Calu3 (cell line): ENCODE measurements around the gene FCER1G. TPM values are rescaled to one million over a fixed set of nuclear protein-coding genes. Genes with fewer than 3 reads are reported as not detected.
A peak's percentile ranks its signal among the peaks of the same experiment; 100 is the strongest.

ENCODE experiments used
- BruUV-seq: library from RNA; stranded (reverse); fragments of 400-500 nt; replicated peaks from 2 replicates; lab custom pipeline; 2021; lab: Mats Ljungman, UMichigan
- CTCF ChIA-PET: fragments of 300-600 bp; sonication (Branson Sonifier 250); formaldehyde crosslinking; loops from one replicate; lab custom pipeline; 2022; ENCODE audit warnings: antibody characterized with exemption; lab: Charles Lee
- DNase-seq: peaks from one replicate; pipeline ENCODE4 v3.0.0; 2022
- H3K27ac Mint-ChIP-seq: one replicate; pipeline ENCODE4 v1.8.0; 2022; ENCODE audit warnings: mixed read lengths; ENCODE audit not compliant: unreplicated experiment
- H3K27me3 Mint-ChIP-seq: one replicate; pipeline ENCODE4 v1.8.0; 2022; ENCODE audit warnings: mixed read lengths; ENCODE audit not compliant: unreplicated experiment
- H3K36me3 Mint-ChIP-seq: one replicate; pipeline ENCODE4 v1.8.0; 2022; ENCODE audit warnings: mild to moderate bottlenecking, moderate library complexity, mixed read lengths; ENCODE audit not compliant: insufficient read depth, unreplicated experiment
- H3K4me1 Mint-ChIP-seq: one replicate; pipeline ENCODE4 v1.8.0; 2022; ENCODE audit warnings: mild to moderate bottlenecking, low read depth, mixed read lengths; ENCODE audit not compliant: unreplicated experiment
- H3K4me3 Mint-ChIP-seq: one replicate; pipeline ENCODE4 v1.8.0; 2022; ENCODE audit warnings: mild to moderate bottlenecking, low read depth, moderate library complexity, mixed read lengths; ENCODE audit not compliant: unreplicated experiment
- H3K9me3 Mint-ChIP-seq: one replicate; pipeline ENCODE4 v1.8.0; 2022; ENCODE audit warnings: low read depth, mixed read lengths; ENCODE audit not compliant: unreplicated experiment
- CTCF ChIP-seq: fragments of 200-600 bp; IDR thresholded peaks from one replicate; pipeline ENCODE4 v1.8.0; 2022; ENCODE audit warnings: antibody characterized with exemption; ENCODE audit not compliant: unreplicated experiment
- intact Hi-C: fragments of 100-400 bp; cut with micrococcal nuclease; formaldehyde crosslinking; loops from one replicate; pipeline ENCODE4 v1.10.0; 2022; ENCODE audit not compliant: unreplicated experiment
- total RNA-seq: library from RNA; stranded (reverse); gene quantifications from 2 replicates; pipeline ENCODE4 v1.2.3, GENCODE V29; 2022

Gene FCER1G
- total RNA-seq, 1 experiment from 2014 or later, result not detected

GRCh38 chr1:161172776-161173376 is 42.2 kb upstream of the FCER1G start:
- Mint-ChIP-seq H3K4me3 (no peak overlapping the region), H3K9me3 (no peaks in the 10 kb centered on the region), H3K36me3 (peaks cover 56% of the 10 kb centered on the region), H3K4me1 (peaks cover 18% of the 10 kb centered on the region), H3K27ac (no peak overlapping the region), H3K27me3 (no peaks in the 10 kb centered on the region)
- no peak for TF ChIP-seq CTCF
- no TSS peak for BruUV-seq
- CTCF ChIA-PET, result interaction anchor here (0.7 kb wide), 1 partner anchor 11 kb away, joined by 4 read pairs; no protein-coding TSS in a partner anchor
- intact Hi-C loops, result no loop called here
- DNase-seq, result no peak

- H3K9me3 Mint-ChIP-seq, result no peaks in the 10 kb centered on the region
- DNase-seq, result no peak
- H3K27me3 Mint-ChIP-seq, result no peaks in the 10 kb centered on the region
- CTCF ChIA-PET, result no interaction called here
- H3K4me3 Mint-ChIP-seq, result no peak overlapping the region
- BruUV-seq, result no TSS peak
- no peak for TF ChIP-seq CTCF
- peaks cover 23% of the 10 kb centered on the region for H3K4me1 Mint-ChIP-seq
- H3K36me3 Mint-ChIP-seq, result peaks cover 55% of the 10 kb centered on the region
- intact Hi-C loops, result no loop called here
- no peak overlapping the region for H3K27ac Mint-ChIP-seq
These were observed 41.4 kb upstream of the FCER1G start for GRCh38 chr1:161173711-161174110.

GRCh38 chr1:161174911-161175310 is 40.2 kb upstream of the FCER1G start:
- Mint-ChIP-seq H3K9me3 (no peaks in the 10 kb centered on the region), H3K27me3 (no peaks in the 10 kb centered on the region), H3K36me3 (peaks cover 55% of the 10 kb centered on the region), H3K27ac (no peak overlapping the region), H3K4me3 (no peak overlapping the region), H3K4me1 (peaks cover 23% of the 10 kb centered on the region)
- no peak for TF ChIP-seq CTCF
- DNase-seq, result no peak
- intact Hi-C loops, result no loop called here
- BruUV-seq, result no TSS peak
- CTCF ChIA-PET, result no interaction called here

- CTCF ChIA-PET, result no interaction called here
- Mint-ChIP-seq H3K4me1 (peaks cover 23% of the 10 kb centered on the region), H3K4me3 (peak overlapping the region; percentile 100), H3K9me3 (no peaks in the 10 kb centered on the region), H3K27me3 (no peaks in the 10 kb centered on the region), H3K36me3 (peaks cover 53% of the 10 kb centered on the region), H3K27ac (peak overlapping the region; percentile 97)
- intact Hi-C loops, result no loop called here
- no peak for DNase-seq
- BruUV-seq, result TSS peak; percentile 22
- no peak for TF ChIP-seq CTCF
These were observed 39.2 kb upstream of the FCER1G start for GRCh38 chr1:161175771-161176453.
